ENCODE measurements around the gene EGFLAM. TPM values are rescaled to one million over a fixed set of nuclear protein-coding genes. Genes with fewer than 3 reads are reported as not detected.

Gene EGFLAM
- total and polyA plus RNA-seq, 2 donors (not counting 3 experiments of a cell fraction or from before 2014, with no cell fraction given), result 1.2 to 2.7 TPM

DNA sequence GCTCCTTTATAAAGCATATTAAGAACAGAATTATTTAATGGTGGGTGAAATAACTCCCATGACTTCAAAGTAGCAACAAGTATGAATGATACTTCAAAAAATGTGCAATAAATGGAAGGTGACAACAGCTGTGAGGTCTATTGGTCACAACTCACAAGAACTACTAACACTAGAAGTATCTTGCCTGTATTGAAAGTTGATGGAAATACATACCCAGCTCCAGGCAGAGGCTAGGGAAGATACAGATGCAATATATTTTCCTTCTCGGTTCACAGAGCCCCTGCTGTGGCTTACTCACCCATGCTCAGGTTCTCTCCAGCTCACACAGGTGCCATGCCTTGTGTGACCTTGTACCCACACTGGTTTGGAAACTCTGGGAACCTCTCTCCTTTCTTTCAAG is 164.3 kb downstream of the EGFLAM start:
- H3K9ac ChIP-seq (replicated peaks; ENCODE audit: extremely low read depth, insufficient read depth, low read length), result no peak overlapping the region
- no peaks in the 10 kb centered on the region for H3K79me2 ChIP-seq (ENCODE audit: control insufficient read depth, insufficient read depth, low read length)
- H3K27me3 ChIP-seq (ENCODE audit: control insufficient read depth in 2 of 2, insufficient read depth in 2 of 2, low read length in 2 of 2), result no peaks in the 10 kb centered on the region
- H3K36me3 ChIP-seq (ENCODE audit: control insufficient read depth in 2 of 2, extremely low read depth in 1 of 2, insufficient read depth in 2 of 2, low read length in 2 of 2), result no peaks in the 10 kb centered on the region
- FAIRE-seq (no peak), DNase-seq (ENCODE audit: low read depth, low spot score) (no peak)
- no peak overlapping the region for H3K27ac ChIP-seq (ENCODE audit: insufficient read depth, low read depth, low read length)
- intact Hi-C loops (cut with micrococcal nuclease) (no loop called here), dilution Hi-C loops (cut with MboI; ENCODE audit: extremely low pct_ligation_motif_present, low sequenced_read_pairs) (no loop called here)
- H3K9me3 ChIP-seq (replicated peaks; ENCODE audit: control insufficient read depth, insufficient read depth, low read length), result no peaks in the 10 kb centered on the region
- ChIA-PET CTCF (interaction anchor here (0.6 to 10.8 kb wide), 4 partner anchors 15 to 386 kb away, joined by 3 to 219 read pairs (median 91); no protein-coding TSS in a partner anchor), POLR2A (no interaction called here)
- H3K9me1 ChIP-seq (replicated peaks; ENCODE audit: control insufficient read depth, extremely low read depth, insufficient read depth, low read length), result no peaks in the 10 kb centered on the region
- H4K20me1 ChIP-seq (replicated peaks; ENCODE audit: control insufficient read depth, extremely low read depth, insufficient read depth, low read length), result no peaks in the 10 kb centered on the region
- H3K4me1 ChIP-seq (ENCODE audit: control insufficient read depth, extremely low read depth, insufficient read depth, low read length), result peaks cover 8% of the 10 kb centered on the region
- no TSS peak for BruUV-seq (replicated peaks)
- H3K4me2 ChIP-seq (ENCODE audit: insufficient read depth, low read length), result no peak overlapping the region
- H3K4me3 ChIP-seq (replicated peaks in 1 of 3; ENCODE audit: insufficient read depth in 1 of 3, low read depth in 1 of 3, low read length in 3 of 3), result no peak overlapping the region
- no peak for TF ChIP-seq FOS (IDR thresholded peaks at IDR 0.05; ENCODE audit: borderline replicate concordance, insufficient read depth, low read length)
- TF ChIP-seq POLR2A (IDR thresholded peaks at IDR 0.05; ENCODE audit: low read depth, low read length), result no peak
- TF ChIP-seq GATA2 (IDR thresholded peaks at IDR 0.05; ENCODE audit: insufficient read depth, insufficient read length, low read depth, low read length), result no peak
- no peak for TF ChIP-seq MYC (IDR thresholded peaks at IDR 0.05; ENCODE audit: low read depth, low read length)
- no peak for TF ChIP-seq EZH2 (IDR thresholded peaks at IDR 0.05; ENCODE audit: borderline replicate concordance, low read depth, low read length, severe bottlenecking)
- TF ChIP-seq POLR2AphosphoS5 (IDR thresholded peaks at IDR 0.05; ENCODE audit: insufficient read depth, low read depth, low read length), result no peak
- TF ChIP-seq JUN (IDR thresholded peaks at IDR 0.05; ENCODE audit: borderline replicate concordance, insufficient read depth, insufficient read length, low read depth), result no peak
- no peak overlapping the region for H2AFZ ChIP-seq (ENCODE audit: low read depth, low read length)
